H9 (cell line): ENCODE results near the gene PLB1. TPM values are rescaled to one million over a fixed set of nuclear protein-coding genes. Genes with fewer than 3 reads are reported as not detected.

Experiments
- DNase-seq: peaks from one replicate; pipeline ENCODE4 v3.0.0-alpha.2; 2017
- H2AFZ ChIP-seq: one replicate; pipeline ENCODE4 v1.6.1; 2013; ENCODE audit warnings: mild to moderate bottlenecking, low read length, control low read depth, moderate library complexity
- H2AK5ac ChIP-seq: 2 replicates; pipeline ENCODE4 v1.6.1; 2013; ENCODE audit warnings: low read length, control low read depth, mixed read lengths; ENCODE audit not compliant: insufficient read length
- H2BK120ac ChIP-seq: one replicate; pipeline ENCODE4 v1.6.1; 2013; ENCODE audit warnings: low read depth, mild to moderate bottlenecking, low read length, control low read depth, inconsistent platforms; ENCODE audit not compliant: poor library complexity, severe bottlenecking
- H2BK12ac ChIP-seq: 2 replicates; pipeline ENCODE4 v1.6.1; 2013; ENCODE audit warnings: low read length, control low read depth, mixed read lengths, low read depth; ENCODE audit not compliant: insufficient read length
- H2BK15ac ChIP-seq: 2 replicates; pipeline ENCODE4 v1.6.1; 2013; ENCODE audit warnings: low read depth, low read length, control low read depth
- H2BK20ac ChIP-seq: one replicate; pipeline ENCODE4 v1.6.1; 2013; ENCODE audit warnings: low read depth, mild to moderate bottlenecking, low read length, control low read depth, inconsistent platforms; ENCODE audit not compliant: poor library complexity, severe bottlenecking
- H2BK5ac ChIP-seq: 2 replicates; pipeline ENCODE4 v1.6.1; 2013; ENCODE audit warnings: low read length, control low read depth, mixed read lengths; ENCODE audit not compliant: insufficient read length
- H3K14ac ChIP-seq: 2 replicates; pipeline ENCODE4 v1.6.1; 2013; ENCODE audit warnings: low read length, control low read depth; ENCODE audit not compliant: insufficient read depth
- H3K18ac ChIP-seq: 2 replicates; pipeline ENCODE4 v1.6.1; 2013; ENCODE audit warnings: low read depth, mild to moderate bottlenecking, mixed read lengths, low read length, control low read depth; ENCODE audit not compliant: insufficient read length
- H3K23ac ChIP-seq: 2 replicates; pipeline ENCODE4 v1.6.1; 2013; ENCODE audit warnings: low read length, control low read depth, mixed read lengths, low read depth; ENCODE audit not compliant: insufficient read length
- H3K23me2 ChIP-seq: 2 replicates; pipeline ENCODE4 v1.6.1; 2013; ENCODE audit warnings: low read depth, mild to moderate bottlenecking, mixed read lengths, low read length, control low read depth; ENCODE audit not compliant: insufficient read length, poor library complexity, severe bottlenecking
- H3K27ac ChIP-seq: 2 replicates; pipeline ENCODE4 v1.5.1; 2013; ENCODE audit warnings: low read length, control low read depth, mixed read lengths, low read depth; ENCODE audit not compliant: insufficient read length
- H3K27me3 ChIP-seq: 2 replicates; pipeline ENCODE4 v1.6.1; 2013; ENCODE audit warnings: low read length, control low read depth, inconsistent platforms; ENCODE audit not compliant: insufficient read depth
- H3K4ac ChIP-seq: 2 replicates; pipeline ENCODE4 v1.6.1; 2013; ENCODE audit warnings: low read depth, mild to moderate bottlenecking, control low read depth, inconsistent platforms, low read length, moderate library complexity
- H3K4me1 ChIP-seq: 2 replicates; pipeline ENCODE4 v1.6.1; 2013; ENCODE audit warnings: low read length, control low read depth, inconsistent platforms; ENCODE audit not compliant: insufficient read depth
- H3K4me2 ChIP-seq: 2 replicates; pipeline ENCODE4 v1.6.1; 2013; ENCODE audit warnings: low read length, control low read depth, mixed read lengths; ENCODE audit not compliant: insufficient read length, insufficient read depth
- H3K56ac ChIP-seq: 2 replicates; pipeline ENCODE4 v1.6.1; 2013; ENCODE audit warnings: low read depth, mild to moderate bottlenecking, mixed read lengths, low read length, control low read depth; ENCODE audit not compliant: insufficient read length
- H3K79me1 ChIP-seq: 2 replicates; pipeline ENCODE4 v1.6.1; 2013; ENCODE audit warnings: low read depth, mild to moderate bottlenecking, moderate library complexity, low read length, control low read depth, inconsistent platforms; ENCODE audit not compliant: insufficient read depth, poor library complexity, severe bottlenecking
- H3K79me2 ChIP-seq: 2 replicates; pipeline ENCODE4 v1.6.1; 2013; ENCODE audit warnings: low read length, control low read depth, inconsistent platforms; ENCODE audit not compliant: insufficient read depth
- H3K9ac ChIP-seq: 2 replicates; pipeline ENCODE4 v1.6.1; 2013; ENCODE audit warnings: low read length, control low read depth, mixed read lengths; ENCODE audit not compliant: insufficient read length; ENCODE audit errors: extremely low read depth
- H3K9me3 ChIP-seq: one replicate; pipeline ENCODE4 v1.6.1; 2013; ENCODE audit warnings: low read depth, low read length, inconsistent platforms; ENCODE audit not compliant: control insufficient read depth
- H3T11ph ChIP-seq: one replicate; pipeline ENCODE4 v1.6.1; 2013; ENCODE audit warnings: mild to moderate bottlenecking, low read length, control low read depth, inconsistent platforms
- H4K20me1 ChIP-seq: one replicate; pipeline ENCODE4 v1.6.1; 2013; ENCODE audit not compliant: control insufficient read depth, insufficient read length, insufficient read depth
- H4K5ac ChIP-seq: 2 replicates; pipeline ENCODE4 v1.6.1; 2013; ENCODE audit warnings: low read depth, mild to moderate bottlenecking, mixed read lengths, low read length, control low read depth; ENCODE audit not compliant: insufficient read length
- H4K8ac ChIP-seq: replicated peaks from 2 replicates; pipeline ENCODE4 v1.6.1; 2013; ENCODE audit warnings: low read length, control low read depth, mixed read lengths, low read depth; ENCODE audit not compliant: insufficient read length
- H4K91ac ChIP-seq: 2 replicates; pipeline ENCODE4 v1.6.1; 2013; ENCODE audit warnings: low read depth, mild to moderate bottlenecking, moderate library complexity, mixed read lengths, low read length, control low read depth; ENCODE audit not compliant: insufficient read length
- H3K27ac Mint-ChIP-seq, 3 experiments: 2 replicates in 2 of 3; 3 replicates in 1 of 3; pipeline ENCODE4 v1.8.0; 2020 to 2021; ENCODE audit warnings: mixed read lengths in 3 of 3, mild to moderate bottlenecking in 1 of 3, moderate library complexity in 1 of 3
- H3K27me3 Mint-ChIP-seq: 2 replicates; pipeline ENCODE4 v1.8.0; 2021; ENCODE audit warnings: low read depth, mild to moderate bottlenecking, moderate library complexity, mixed read lengths
- H3K36me3 Mint-ChIP-seq, 3 experiments: 2 replicates in 2 of 3; 3 replicates in 1 of 3; pipeline ENCODE4 v1.8.0; 2020 to 2021; ENCODE audit warnings: low read depth in 3 of 3, mixed read lengths in 3 of 3; ENCODE audit not compliant: insufficient read depth in 1 of 3
- H3K4me1 Mint-ChIP-seq, 2 experiments: 2 replicates each; pipeline ENCODE4 v1.8.0; 2020; ENCODE audit warnings: mixed read lengths in 2 of 2
- H3K4me3 Mint-ChIP-seq, 2 experiments: 2 replicates in 1 of 2; 3 replicates in 1 of 2; pipeline ENCODE4 v1.8.0; 2020 to 2021; ENCODE audit warnings: mild to moderate bottlenecking in 2 of 2, mixed read lengths in 2 of 2, moderate library complexity in 1 of 2
- H3K9me3 Mint-ChIP-seq, 2 experiments: 2 replicates in 1 of 2; 3 replicates in 1 of 2; pipeline ENCODE4 v1.8.0; 2020; ENCODE audit warnings: mild to moderate bottlenecking in 2 of 2, mixed read lengths in 2 of 2, moderate library complexity in 1 of 2
- WGBS: extraction: QIAGEN DNeasy Blood & Tissue Kit; methylation state at CpG from one replicate; pipeline ENCODE4 v1.1.7; 2013; ENCODE audit warnings: missing lambda C conversion rate, low lambda C conversion rate, mixed read lengths; ENCODE audit not compliant: insufficient read length; ENCODE audit errors: extremely low coverage; 5-methylcytosine and 5-hydroxymethylcytosine counted together
- total RNA-seq: library from RNA; stranded (reverse); gene quantifications from 2 replicates; pipeline ENCODE4 v1.2.1, GENCODE V29; 2021
- TF ChIP-seq, protein P1 (sequence below): fragments of 200-600 bp; sonication (generic); conservative IDR thresholded peaks from 3 replicates; pipeline ENCODE4 v1.8.0; 2021; ENCODE audit warnings: antibody characterized with exemption, mild to moderate bottlenecking

PLB1 gene
- total RNA-seq, 1 experiment from 2014 or later = not detected

- H3K79me2 ChIP-seq = no peaks in the 10 kb centered on the region
- H3K27me3 ChIP-seq = no peaks in the 10 kb centered on the region
- no peak overlapping the region for H3K9ac ChIP-seq
- no peaks in the 10 kb centered on the region for H3K23me2 ChIP-seq
- no peak overlapping the region for H4K5ac ChIP-seq
- H3K9me3 ChIP-seq = no peaks in the 10 kb centered on the region
- WGBS = no CpG with 5 or more reads among the region's 9 CpGs
- H2AK5ac ChIP-seq = no peak overlapping the region
- Mint-ChIP-seq H3K36me3 (peaks cover 0 to 3% (median 0%) of the 10 kb centered on the region in 3 experiments; a peak in 1 of 7 replicates), H3K27me3 (no peaks in the 10 kb centered on the region; the same call in none of the 2 replicates), H3K9me3 (no peaks in the 10 kb centered on the region), H3K27ac (no peak overlapping the region), H3K4me3 (no peak overlapping the region), H3K4me1 (peaks cover 15 to 18% of the 10 kb centered on the region in 2 experiments)
- no peaks in the 10 kb centered on the region for H3K79me1 ChIP-seq
- no peak overlapping the region for H3K27ac ChIP-seq
- no peak overlapping the region for H2AFZ ChIP-seq
- H2BK5ac ChIP-seq = no peak overlapping the region
- no peak for DNase-seq
- H3T11ph ChIP-seq = no peak overlapping the region
- H3K23ac ChIP-seq = no peak overlapping the region
- H3K56ac ChIP-seq = no peak overlapping the region
- H4K8ac ChIP-seq = no peak overlapping the region
- TF ChIP-seq, protein P1, sequence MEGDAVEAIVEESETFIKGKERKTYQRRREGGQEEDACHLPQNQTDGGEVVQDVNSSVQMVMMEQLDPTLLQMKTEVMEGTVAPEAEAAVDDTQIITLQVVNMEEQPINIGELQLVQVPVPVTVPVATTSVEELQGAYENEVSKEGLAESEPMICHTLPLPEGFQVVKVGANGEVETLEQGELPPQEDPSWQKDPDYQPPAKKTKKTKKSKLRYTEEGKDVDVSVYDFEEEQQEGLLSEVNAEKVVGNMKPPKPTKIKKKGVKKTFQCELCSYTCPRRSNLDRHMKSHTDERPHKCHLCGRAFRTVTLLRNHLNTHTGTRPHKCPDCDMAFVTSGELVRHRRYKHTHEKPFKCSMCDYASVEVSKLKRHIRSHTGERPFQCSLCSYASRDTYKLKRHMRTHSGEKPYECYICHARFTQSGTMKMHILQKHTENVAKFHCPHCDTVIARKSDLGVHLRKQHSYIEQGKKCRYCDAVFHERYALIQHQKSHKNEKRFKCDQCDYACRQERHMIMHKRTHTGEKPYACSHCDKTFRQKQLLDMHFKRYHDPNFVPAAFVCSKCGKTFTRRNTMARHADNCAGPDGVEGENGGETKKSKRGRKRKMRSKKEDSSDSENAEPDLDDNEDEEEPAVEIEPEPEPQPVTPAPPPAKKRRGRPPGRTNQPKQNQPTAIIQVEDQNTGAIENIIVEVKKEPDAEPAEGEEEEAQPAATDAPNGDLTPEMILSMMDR = no peak
- H2BK12ac ChIP-seq = no peak overlapping the region
- H4K20me1 ChIP-seq = no peaks in the 10 kb centered on the region
- no peak overlapping the region for H3K4me2 ChIP-seq
- H2BK120ac ChIP-seq = no peak overlapping the region
- H3K18ac ChIP-seq = no peak overlapping the region
- H3K4me1 ChIP-seq = peaks cover 3% of the 10 kb centered on the region; the same call in 1 of the 2 replicates
- H3K14ac ChIP-seq = no peak overlapping the region
- H3K4ac ChIP-seq = no peak overlapping the region
- H2BK20ac ChIP-seq = no peak overlapping the region
- H2BK15ac ChIP-seq = no peak overlapping the region
- no peak overlapping the region for H4K91ac ChIP-seq
Observed at GRCh38 chr2:28604284-28604843, 108.5 kb downstream of the PLB1 start.
